Esophagus squamous epithelium (tissue), 5 donors: ENCODE results near the gene SERTAD4. TPM values are rescaled to one million over a fixed set of nuclear protein-coding genes. Genes with fewer than 3 reads are reported as not detected.

Source experiments
- DNase-seq: peaks from one replicate; lab custom pipeline; 2025; lab: John Stamatoyannopoulos, UW
- H3K27ac ChIP-seq, 4 donors: fragments of 200-600 bp; sonication (generic); one replicate each; pipeline ENCODE4 v1.5.1; 2016 to 2019; ENCODE audit warnings: mild to moderate bottlenecking in 1 of 4
- H3K27me3 ChIP-seq, 4 donors: fragments of 200-600 bp; sonication (generic); 1 replicate in 3 of 4; 2 replicates in 1 of 4; pipeline versions ENCODE4 v1.5.1 to v1.6.0; 2017 to 2021; ENCODE audit warnings: antibody characterized with exemption in 1 of 4
- H3K36me3 ChIP-seq, 3 donors: fragments of 200-600 bp; sonication (generic); one replicate each; pipeline ENCODE4 v1.5.1; 2016 to 2019
- H3K4me1 ChIP-seq, 3 donors: fragments of 200-600 bp; sonication (generic); one replicate each; pipeline ENCODE4 v1.5.1; 2017 to 2019
- H3K4me3 ChIP-seq, 4 donors: fragments of 200-600 bp; sonication (generic); 1 replicate in 3 of 4; 2 replicates in 1 of 4; pipeline ENCODE4 v1.5.1; 2016 to 2019; ENCODE audit warnings: mild to moderate bottlenecking in 2 of 4, moderate library complexity in 1 of 4
- H3K9me3 ChIP-seq, 3 donors: fragments of 200-600 bp; sonication (generic); one replicate each; pipeline ENCODE4 v1.5.1; 2016 to 2019
- CTCF ChIP-seq, 6 experiments: fragments of 450-650 bp in 4 of 6; fragments of 200-600 bp in 2 of 6; sonication (generic) in 2 of 6; IDR thresholded peaks; one replicate each; pipeline ENCODE4 v1.5.1; 2016 to 2019; ENCODE audit warnings: antibody characterized with exemption in 6 of 6, mild to moderate bottlenecking in 4 of 6, moderate library complexity in 4 of 6
- POLR2A ChIP-seq, 4 donors: fragments of 450-650 bp; IDR thresholded peaks; one replicate each; pipeline ENCODE4 v1.6.1; 2017; ENCODE audit warnings: antibody characterized with exemption in 4 of 4, mild to moderate bottlenecking in 4 of 4, moderate library complexity in 3 of 4
- WGBS, 2 donors: methylation state at CpG; one replicate each; pipeline ENCODE4 v1.1.5; 2018; 5-methylcytosine and 5-hydroxymethylcytosine counted together
- intact Hi-C: fragments of 100-400 bp; cut with DNase I; formaldehyde crosslinking; loops from one replicate; pipeline ENCODE4 v1.15.0; 2022
- total RNA-seq, 4 donors: library from RNA; depleted of rRNA; stranded (reverse); fragments of >200 nt; gene quantifications; one replicate each; pipeline ENCODE4 v1.1.0, GENCODE V29; 2016
- donor health status: DM: yes; HTN: yes; CAD: no.

SERTAD4 gene
- total RNA-seq, 4 donors from 2014 or later, result 6.9 to 16.8 (median 11.5) TPM

DNA sequence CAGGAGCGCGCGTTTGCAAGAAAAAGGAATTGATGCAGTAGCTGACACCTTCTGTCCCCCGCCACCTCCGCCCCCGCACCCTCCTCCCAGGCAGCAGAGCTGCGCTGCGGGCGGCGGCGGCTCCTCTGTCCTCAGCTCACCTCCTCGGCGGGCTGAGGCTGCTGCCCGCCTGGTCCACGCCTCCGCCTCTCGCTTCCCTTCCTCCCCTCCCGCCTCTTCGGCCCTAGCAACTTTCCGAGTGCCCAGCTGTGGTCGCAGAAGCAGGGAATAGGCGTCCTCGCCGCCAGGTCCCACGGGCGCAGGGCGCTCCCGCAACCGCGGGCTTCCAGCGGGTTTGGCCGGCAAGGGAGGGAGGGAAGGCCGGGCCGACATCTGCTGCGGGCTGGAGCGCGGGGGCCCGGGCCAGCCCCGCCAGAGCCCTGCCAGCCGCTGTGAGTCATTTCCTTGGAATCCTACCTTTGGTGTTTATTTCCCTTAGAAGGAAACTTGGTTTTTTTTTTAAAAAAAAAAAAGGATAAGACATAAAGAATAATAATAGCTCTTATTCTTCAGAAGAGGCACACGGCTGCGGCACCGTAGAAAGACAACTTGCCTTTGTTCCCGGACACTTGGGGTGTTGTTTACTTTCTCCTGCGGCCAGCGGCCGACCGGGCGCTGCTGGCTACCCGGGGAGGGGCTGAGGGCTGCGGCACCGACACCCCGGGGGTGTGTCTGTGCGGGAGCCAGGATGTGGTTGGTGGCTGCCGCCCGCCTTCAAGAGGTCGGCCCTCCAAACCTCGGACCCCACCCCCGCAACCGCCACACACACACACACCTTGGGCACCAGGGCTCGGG is 1.1 kb downstream of the SERTAD4 start:
- WGBS, 2 donors, result 0% methylated on average over 13 to 28 of the region's 61 CpGs
- DNase-seq, result no peak
- Histone ChIP-seq H3K27me3 (peaks cover 0 to 49% (median 0%) of the 10 kb centered on the region in 4 donors), H3K27ac (peak overlapping the region; percentile 84 to 92 (median 89)), H3K36me3 (peaks cover 0 to 7% (median 0%) of the 10 kb centered on the region in 3 donors), H3K4me3 (peak overlapping the region; percentile 71 to 91 (median 85)), H3K9me3 (no peaks in the 10 kb centered on the region), H3K4me1 (peaks cover 25 to 67% (median 26%) of the 10 kb centered on the region in 3 donors)
- intact Hi-C loops, result no loop called here
- TF ChIP-seq POLR2A (IDR thresholded peaks at IDR 0.05) (peak in 1 of 4 donors; percentile 38), CTCF (IDR thresholded peaks at IDR 0.05) (no peak)

- H3K27ac ChIP-seq, result peak overlapping the region; percentile 84 to 92 (median 89)
- intact Hi-C loops, result no loop called here
- WGBS, 2 donors, result 20 to 53% methylated on average over 6 of the region's 10 CpGs
- peak overlapping the region; percentile 71 to 91 (median 85) for H3K4me3 ChIP-seq
- TF ChIP-seq POLR2A (IDR thresholded peaks at IDR 0.05) (no peak), CTCF (IDR thresholded peaks at IDR 0.05) (no peak)
- H3K27me3 ChIP-seq, result peaks cover 0 to 47% (median 0%) of the 10 kb centered on the region in 4 donors
- DNase-seq, result no peak
- no peaks in the 10 kb centered on the region for H3K9me3 ChIP-seq
- H3K4me1 ChIP-seq, result peaks cover 25 to 73% (median 26%) of the 10 kb centered on the region in 3 donors
- peaks cover 0 to 7% (median 0%) of the 10 kb centered on the region in 3 donors for H3K36me3 ChIP-seq
Observed at GRCh38 chr1:210234329-210234757, 1.7 kb downstream of the SERTAD4 start.

GRCh38 chr1:210235363-210236053 is 2.9 kb downstream of the SERTAD4 start:
- intact Hi-C loops, result no loop called here
- Histone ChIP-seq H3K4me1 (peaks cover 25 to 85% (median 26%) of the 10 kb centered on the region in 3 donors), H3K36me3 (peaks cover 0 to 10% (median 0%) of the 10 kb centered on the region in 3 donors), H3K4me3 (no peak overlapping the region), H3K27me3 (peaks cover 0 to 37% (median 0%) of the 10 kb centered on the region in 4 donors), H3K9me3 (no peaks in the 10 kb centered on the region), H3K27ac (no peak overlapping the region)
- no peak for DNase-seq
- no peak for TF ChIP-seq CTCF (IDR thresholded peaks at IDR 0.05)
- TF ChIP-seq POLR2A (IDR thresholded peaks at IDR 0.05), result no peak
- WGBS, 2 donors, result 73 to 86% methylated on average over 3 of the region's 3 CpGs

DNA sequence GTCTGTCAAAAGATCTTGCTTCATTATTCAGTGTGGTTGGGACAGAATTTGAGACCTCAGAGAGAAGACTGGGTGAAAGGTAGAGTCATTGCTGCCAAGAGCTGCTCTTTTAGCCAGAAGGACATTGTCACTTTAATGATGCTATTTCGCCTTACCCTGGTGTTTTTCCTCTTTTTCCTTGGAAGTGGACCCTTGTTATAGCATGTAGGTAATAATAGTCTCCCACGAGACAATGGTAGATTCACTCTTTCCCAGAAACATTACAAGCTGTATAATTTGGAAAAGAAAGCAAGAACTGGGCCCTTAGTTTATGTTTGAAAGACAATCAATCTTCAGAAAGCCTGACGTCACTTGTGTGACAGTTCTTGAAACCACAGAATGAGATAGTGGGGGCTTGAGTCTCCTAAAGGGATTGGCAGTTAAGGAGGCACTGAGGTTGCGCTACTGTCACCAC is 3.8 kb downstream of the SERTAD4 start:
- H3K9me3 ChIP-seq, result no peaks in the 10 kb centered on the region
- peaks cover 0 to 18% (median 0%) of the 10 kb centered on the region in 3 donors for H3K36me3 ChIP-seq
- 43 to 47% methylated on average over 4 of the region's 4 CpGs for whole genome bisulfite sequencing, 2 donors
- TF ChIP-seq POLR2A (IDR thresholded peaks at IDR 0.05), result no peak
- TF ChIP-seq CTCF (IDR thresholded peaks at IDR 0.05), result no peak
- intact Hi-C loops, result no loop called here
- no peak for DNase-seq
- H3K4me3 ChIP-seq, result no peak overlapping the region
- peak overlapping the region; percentile 7 to 72 (median 68) for H3K27ac ChIP-seq
- peaks cover 25 to 85% (median 26%) of the 10 kb centered on the region in 3 donors for H3K4me1 ChIP-seq
- peaks cover 0 to 29% (median 0%) of the 10 kb centered on the region in 4 donors for H3K27me3 ChIP-seq
